Activated B cell treated with CpG ODN at 0.5 μM for 24 hours (primary cell): ENCODE measurements around the gene ENPP3. TPM values are rescaled to one million over a fixed set of nuclear protein-coding genes. Genes with fewer than 3 reads are reported as not detected.

Source experiments
- ATAC-seq: fragments of 200-7000 bp; cut with Tn5 transposase; one replicate; pipeline ENCODE4 v1.10.0; 2021; ENCODE audit warnings: low read depth, mild to moderate bottlenecking, moderate library complexity
- CTCF ChIA-PET: fragments of 350-600 bp; sonication (Branson Sonifier 250); formaldehyde crosslinking; loops from one replicate; lab custom pipeline; 2021; ENCODE audit warnings: antibody characterized with exemption; lab: Charles Lee
- POLR2A ChIA-PET: fragments of 350-600 bp; sonication (Branson Sonifier 250); formaldehyde crosslinking; loops from one replicate; lab custom pipeline; 2021; ENCODE audit warnings: antibody characterized with exemption; lab: Charles Lee
- DNase-seq: peaks from one replicate; pipeline ENCODE4 v3.0.0; 2022
- H3K27ac Mint-ChIP-seq: one replicate; pipeline ENCODE4 v1.8.0; 2020; ENCODE audit warnings: mixed read lengths
- H3K27me3 Mint-ChIP-seq: one replicate; pipeline ENCODE4 v1.8.0; 2021; ENCODE audit warnings: mixed read lengths
- H3K36me3 Mint-ChIP-seq: one replicate; pipeline ENCODE4 v1.8.0; 2021; ENCODE audit warnings: low read depth, mixed read lengths
- H3K4me1 Mint-ChIP-seq: one replicate; pipeline ENCODE4 v1.8.0; 2021; ENCODE audit warnings: mixed read lengths
- H3K4me3 Mint-ChIP-seq: one replicate; pipeline ENCODE4 v1.8.0; 2020; ENCODE audit warnings: mild to moderate bottlenecking, mixed read lengths
- H3K9me3 Mint-ChIP-seq: one replicate; pipeline ENCODE4 v1.8.0; 2020; ENCODE audit warnings: mixed read lengths
- intact Hi-C: fragments of 100-400 bp; cut with micrococcal nuclease; formaldehyde crosslinking; loops from one replicate; pipeline ENCODE4 v1.15.1; 2024
- total RNA-seq: library from RNA; stranded (reverse); gene quantifications from 2 replicates; pipeline ENCODE4 v1.2.3, GENCODE V29; 2022
- TF ChIP-seq, protein P1 (sequence below): fragments of 200-600 bp; IDR thresholded peaks from one replicate; pipeline ENCODE4 v1.8.0; 2022; ENCODE audit warnings: antibody characterized with exemption, mild to moderate bottlenecking

The ENPP3 gene
- total RNA-seq, 1 donor from 2014 or later: 0.29 TPM

DNA sequence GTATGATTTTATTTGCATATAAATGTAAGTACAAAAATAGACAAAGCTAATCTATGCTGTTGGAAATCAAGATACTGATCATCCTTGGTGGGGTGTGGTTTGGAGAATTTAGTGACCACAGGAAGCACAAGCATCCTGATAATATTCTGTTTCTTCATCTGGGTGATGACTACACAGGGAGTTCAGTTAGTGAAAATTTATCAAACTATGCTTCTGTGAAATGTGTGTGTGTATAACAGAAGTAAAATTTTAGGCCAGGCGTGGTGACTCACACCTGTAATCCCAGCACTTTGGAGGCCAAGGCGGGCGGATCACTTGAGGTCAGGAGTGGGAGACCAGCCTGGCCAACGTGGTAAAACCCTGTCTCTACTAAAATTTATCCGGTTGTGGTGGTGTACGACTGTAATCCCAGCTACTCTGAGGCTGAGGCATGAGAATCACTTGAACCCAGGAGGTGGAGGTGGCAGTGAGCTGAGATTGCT lies 20.6 kb downstream of the ENPP3 start:
- H3K27ac Mint-ChIP-seq: no peak overlapping the region
- no peak overlapping the region for H3K4me3 Mint-ChIP-seq
- CTCF ChIA-PET: interaction anchor here (0.7 to 1.1 kb wide), 2 partner anchors 29 to 38 kb away, joined by 3 read pairs; partner anchors contain the start of gene MED23
- POLR2A ChIA-PET: no interaction called here
- no peaks in the 10 kb centered on the region for H3K36me3 Mint-ChIP-seq
- intact Hi-C loops: no loop called here
- H3K9me3 Mint-ChIP-seq: no peaks in the 10 kb centered on the region
- ATAC-seq: no peak
- H3K27me3 Mint-ChIP-seq: no peaks in the 10 kb centered on the region
- DNase-seq: no peak
- peaks cover 5% of the 10 kb centered on the region for H3K4me1 Mint-ChIP-seq
- TF ChIP-seq, protein P1, sequence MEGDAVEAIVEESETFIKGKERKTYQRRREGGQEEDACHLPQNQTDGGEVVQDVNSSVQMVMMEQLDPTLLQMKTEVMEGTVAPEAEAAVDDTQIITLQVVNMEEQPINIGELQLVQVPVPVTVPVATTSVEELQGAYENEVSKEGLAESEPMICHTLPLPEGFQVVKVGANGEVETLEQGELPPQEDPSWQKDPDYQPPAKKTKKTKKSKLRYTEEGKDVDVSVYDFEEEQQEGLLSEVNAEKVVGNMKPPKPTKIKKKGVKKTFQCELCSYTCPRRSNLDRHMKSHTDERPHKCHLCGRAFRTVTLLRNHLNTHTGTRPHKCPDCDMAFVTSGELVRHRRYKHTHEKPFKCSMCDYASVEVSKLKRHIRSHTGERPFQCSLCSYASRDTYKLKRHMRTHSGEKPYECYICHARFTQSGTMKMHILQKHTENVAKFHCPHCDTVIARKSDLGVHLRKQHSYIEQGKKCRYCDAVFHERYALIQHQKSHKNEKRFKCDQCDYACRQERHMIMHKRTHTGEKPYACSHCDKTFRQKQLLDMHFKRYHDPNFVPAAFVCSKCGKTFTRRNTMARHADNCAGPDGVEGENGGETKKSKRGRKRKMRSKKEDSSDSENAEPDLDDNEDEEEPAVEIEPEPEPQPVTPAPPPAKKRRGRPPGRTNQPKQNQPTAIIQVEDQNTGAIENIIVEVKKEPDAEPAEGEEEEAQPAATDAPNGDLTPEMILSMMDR: no peak

DNA sequence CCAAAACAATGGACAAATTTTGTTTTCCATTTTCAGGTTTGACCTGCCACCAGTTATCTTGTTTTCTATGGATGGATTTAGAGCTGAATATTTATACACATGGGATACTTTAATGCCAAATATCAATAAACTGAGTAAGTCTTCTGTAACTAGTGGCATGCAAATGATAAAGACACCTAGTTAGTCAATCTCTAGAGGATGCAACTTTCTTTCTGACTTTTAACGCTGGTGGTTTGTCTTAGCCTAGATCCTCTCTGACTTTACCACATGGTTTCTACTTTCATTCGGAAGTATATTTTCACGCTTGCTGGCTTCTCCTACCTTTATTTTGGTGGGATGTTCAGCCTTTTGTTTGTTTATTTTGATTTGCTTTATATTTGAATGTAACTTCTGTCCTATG lies 21.2 kb downstream of the ENPP3 start:
- POLR2A ChIA-PET: no interaction called here
- CTCF ChIA-PET: interaction anchor here (1.1 kb wide), 1 partner anchor 37 kb away, joined by 3 read pairs; no protein-coding TSS in a partner anchor
- H3K4me3 Mint-ChIP-seq: no peak overlapping the region

GRCh38 chr6:131660195-131660594 lies 23.1 kb downstream of the ENPP3 start:
- no peak for ATAC-seq
- no peak overlapping the region for H3K4me3 Mint-ChIP-seq
- no peaks in the 10 kb centered on the region for H3K9me3 Mint-ChIP-seq
- CTCF ChIA-PET: no interaction called here
- intact Hi-C loops: no loop called here
- H3K4me1 Mint-ChIP-seq: no peaks in the 10 kb centered on the region
- no peak for DNase-seq
- no peak overlapping the region for H3K27ac Mint-ChIP-seq
- POLR2A ChIA-PET: no interaction called here
- H3K36me3 Mint-ChIP-seq: no peaks in the 10 kb centered on the region
- no peaks in the 10 kb centered on the region for H3K27me3 Mint-ChIP-seq
- TF ChIP-seq, protein P1: no peak

More for the DNA sequence above, 21.2 kb downstream of the ENPP3 start:
- no peak for DNase-seq
- TF ChIP-seq, protein P1: no peak
- Mint-ChIP-seq H3K27ac (no peak overlapping the region), H3K4me1 (peaks cover 5% of the 10 kb centered on the region), H3K9me3 (no peaks in the 10 kb centered on the region), H3K27me3 (no peaks in the 10 kb centered on the region), H3K36me3 (no peaks in the 10 kb centered on the region)
- ATAC-seq: no peak
- intact Hi-C loops: no loop called here

DNA sequence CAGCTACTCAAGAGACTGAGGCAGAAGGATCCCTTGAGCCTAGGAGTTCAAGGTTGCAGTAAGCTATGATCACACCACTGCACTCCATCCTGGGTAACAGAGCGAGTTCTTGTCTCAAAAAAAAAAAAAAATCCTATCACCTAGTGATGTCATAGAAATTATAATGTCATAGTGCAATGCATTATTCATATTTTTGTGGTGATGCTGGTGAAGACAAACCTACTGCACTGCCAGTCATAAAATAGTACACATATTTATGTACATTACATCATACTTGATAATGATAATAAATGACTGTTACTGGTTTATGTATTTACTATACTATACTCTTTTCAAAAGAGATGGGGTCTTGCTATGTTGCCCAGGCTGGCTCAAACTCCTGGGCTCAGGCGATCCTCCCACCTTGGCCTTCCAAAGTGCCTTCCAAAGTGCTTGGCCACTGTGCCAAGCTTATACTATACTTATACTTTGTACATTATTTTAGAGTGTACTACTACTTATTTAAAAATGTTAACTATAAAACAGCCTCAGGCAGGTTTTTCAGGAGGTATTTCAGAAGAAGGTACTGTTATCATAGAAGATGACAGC lies 26.6 kb downstream of the ENPP3 start:
- intact Hi-C loops: no loop called here
- Mint-ChIP-seq H3K36me3 (no peaks in the 10 kb centered on the region), H3K4me3 (no peak overlapping the region), H3K27me3 (no peaks in the 10 kb centered on the region), H3K4me1 (no peaks in the 10 kb centered on the region), H3K9me3 (no peaks in the 10 kb centered on the region), H3K27ac (no peak overlapping the region)
- ChIA-PET POLR2A (interaction anchor here (0.6 to 0.7 kb wide), 3 partner anchors 17 to 731 kb away, joined by 3 to 6 read pairs (median 4); no protein-coding TSS in a partner anchor), CTCF (no interaction called here)
- DNase-seq (no peak), ATAC-seq (no peak)
- TF ChIP-seq, protein P1: no peak

DNA sequence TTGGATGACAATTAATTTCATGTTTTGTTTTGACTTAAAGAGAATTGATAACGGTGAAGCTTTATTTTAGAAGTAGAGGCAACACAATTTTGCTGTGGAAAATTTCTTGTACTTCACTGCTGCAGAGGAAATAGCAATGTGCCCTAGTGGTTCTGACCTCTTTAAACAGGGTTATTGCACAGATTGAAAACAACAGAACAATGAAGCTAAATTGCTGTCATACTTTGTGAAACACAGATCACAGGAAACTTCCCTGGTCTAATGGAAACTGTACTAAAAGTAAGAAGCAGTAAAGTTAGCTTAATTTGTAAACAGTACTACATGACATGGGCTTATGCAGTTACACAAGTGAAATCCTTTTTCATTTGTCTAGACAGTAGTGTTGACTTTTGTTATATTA lies 32.8 kb downstream of the ENPP3 start:
- ATAC-seq: no peak
- H3K4me1 Mint-ChIP-seq: peaks cover 3% of the 10 kb centered on the region
- ChIA-PET POLR2A (no interaction called here), CTCF (no interaction called here)
- H3K27ac Mint-ChIP-seq: no peak overlapping the region
- no peaks in the 10 kb centered on the region for H3K36me3 Mint-ChIP-seq
- TF ChIP-seq, protein P1: no peak
- no peak for DNase-seq
- peaks cover 3% of the 10 kb centered on the region for H3K9me3 Mint-ChIP-seq
- H3K27me3 Mint-ChIP-seq: no peaks in the 10 kb centered on the region
- intact Hi-C loops: no loop called here
- H3K4me3 Mint-ChIP-seq: no peak overlapping the region
